Fibroblast of upper back skin (primary cell): Measurements from ENCODE around the gene LDLRAP1.

Experiments used
- DNase-seq: peaks from one replicate; pipeline ENCODE4 v3.0.0-alpha.2; 2013

The LDLRAP1 gene

DNA sequence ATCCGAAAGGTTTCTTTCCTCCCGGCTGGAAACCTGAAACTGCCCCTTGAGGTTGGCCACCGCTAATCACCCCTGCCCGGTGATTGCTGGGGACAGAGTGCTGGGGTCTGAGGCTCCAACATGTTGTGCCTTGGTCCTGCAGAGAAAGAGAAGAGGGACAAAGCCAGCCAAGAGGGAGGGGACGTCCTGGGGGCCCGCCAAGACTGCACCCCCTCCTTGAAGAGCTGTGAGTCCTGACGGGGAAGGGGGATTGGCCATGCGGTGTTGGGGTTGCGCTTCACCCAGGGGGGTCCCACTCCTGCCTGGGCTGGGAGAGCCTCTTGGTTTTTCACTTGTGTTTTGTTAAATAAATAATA, 19.5 kb downstream of the LDLRAP1 start:
- DNase-seq = no peak

DNA sequence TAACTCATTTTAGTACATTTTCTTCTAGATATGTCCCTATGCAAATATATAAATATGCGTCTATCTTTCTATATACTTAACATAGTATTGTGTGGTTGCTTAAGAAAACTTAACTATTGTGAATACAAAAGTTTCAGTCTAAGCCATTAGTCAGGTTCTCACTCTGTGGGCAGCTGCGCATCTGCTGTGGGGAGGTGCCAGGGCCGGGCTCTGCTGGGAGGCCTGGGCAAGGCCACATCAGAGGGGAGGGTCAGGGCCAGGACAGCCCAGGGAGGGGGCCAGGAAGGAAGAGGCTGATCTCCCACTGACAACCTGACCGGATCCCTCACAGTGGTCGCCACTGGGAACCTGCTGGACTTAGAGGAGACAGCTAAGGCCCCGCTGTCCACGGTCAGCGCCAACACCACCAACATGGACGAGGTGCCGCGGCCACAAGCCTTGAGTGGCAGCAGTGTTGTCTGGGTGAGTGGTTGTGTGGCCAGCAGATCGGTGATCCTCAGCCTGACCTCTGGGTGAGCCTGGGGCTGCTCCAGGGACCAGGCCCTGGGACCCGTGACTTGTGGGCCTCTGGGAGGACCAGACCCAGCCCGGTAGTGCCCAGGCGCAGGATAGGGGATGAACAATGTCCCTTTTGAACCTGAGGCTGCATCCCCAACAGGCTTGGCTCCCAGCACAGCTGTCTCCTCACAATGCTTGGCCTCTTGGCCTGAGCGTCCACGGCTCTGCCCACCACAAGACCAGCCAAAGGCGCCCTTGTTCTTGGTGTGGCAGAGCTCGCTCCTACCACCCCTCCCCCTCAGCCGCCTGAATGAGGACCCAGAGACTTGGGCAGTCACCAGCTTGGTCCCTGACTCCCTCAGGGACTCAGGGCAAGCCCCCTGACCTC, 20.2 kb downstream of the LDLRAP1 start:
- no peak for DNase-seq

DNA sequence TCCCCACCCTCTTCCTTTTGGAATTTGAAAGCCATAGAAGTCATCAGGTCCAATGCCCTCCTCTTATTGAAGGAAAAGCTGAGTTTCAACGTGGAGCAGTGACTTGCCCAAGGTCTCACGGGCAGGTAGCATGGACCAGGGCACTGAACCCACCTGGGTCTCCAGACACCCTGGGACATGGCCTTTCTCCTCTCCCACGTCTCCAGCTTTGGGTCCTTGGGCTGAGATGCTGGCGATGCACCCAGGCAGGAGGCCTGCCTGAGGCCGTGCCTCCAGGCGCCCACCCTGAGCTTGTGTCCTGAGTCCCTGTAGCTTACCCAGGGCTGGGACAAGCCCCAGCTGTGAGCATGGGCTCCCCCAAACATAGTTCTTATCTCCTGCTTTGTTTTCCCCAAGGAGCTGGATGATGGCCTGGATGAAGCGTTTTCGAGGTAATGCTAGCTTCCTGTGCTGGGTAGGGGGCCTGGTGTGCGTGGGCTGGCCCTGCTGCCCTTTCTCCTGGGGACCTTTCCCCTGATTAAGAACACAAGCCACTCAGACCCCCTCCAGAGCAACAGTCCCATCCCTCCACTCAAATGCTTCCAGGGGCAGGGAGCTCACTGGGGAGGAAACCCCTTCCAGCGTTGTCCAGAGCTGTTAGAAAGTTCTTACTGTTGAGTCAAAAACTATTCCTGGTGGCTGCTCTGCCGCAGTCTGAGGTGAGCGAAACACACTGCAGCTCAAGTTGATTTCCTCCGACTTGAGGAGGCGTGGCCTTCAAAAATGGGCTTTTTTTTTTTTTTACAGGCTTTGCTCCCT, 21.6 kb downstream of the LDLRAP1 start:
- DNase-seq = peak; percentile 30

DNA sequence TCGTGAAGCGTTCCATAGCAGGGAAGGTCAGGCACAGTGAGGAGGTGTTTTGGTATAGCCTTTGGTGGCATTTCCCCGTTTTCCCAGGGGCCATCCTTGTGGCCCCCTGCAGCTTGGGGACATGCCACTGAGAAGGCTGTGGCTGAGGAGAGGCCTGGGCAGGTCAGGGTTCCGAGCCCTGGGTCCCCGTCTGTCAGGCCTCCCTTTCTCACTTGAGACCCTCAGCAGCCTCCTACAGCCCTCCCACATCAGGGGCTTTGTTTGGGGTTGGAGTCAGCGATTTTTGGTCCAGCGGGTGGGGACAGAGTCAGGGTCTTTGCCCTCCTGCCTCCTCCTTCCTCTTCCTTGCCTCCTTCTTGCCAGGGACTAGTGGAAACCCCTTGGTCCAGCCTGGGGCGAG, 22.2 kb downstream of the LDLRAP1 start:
- no peak for DNase-seq

DNA sequence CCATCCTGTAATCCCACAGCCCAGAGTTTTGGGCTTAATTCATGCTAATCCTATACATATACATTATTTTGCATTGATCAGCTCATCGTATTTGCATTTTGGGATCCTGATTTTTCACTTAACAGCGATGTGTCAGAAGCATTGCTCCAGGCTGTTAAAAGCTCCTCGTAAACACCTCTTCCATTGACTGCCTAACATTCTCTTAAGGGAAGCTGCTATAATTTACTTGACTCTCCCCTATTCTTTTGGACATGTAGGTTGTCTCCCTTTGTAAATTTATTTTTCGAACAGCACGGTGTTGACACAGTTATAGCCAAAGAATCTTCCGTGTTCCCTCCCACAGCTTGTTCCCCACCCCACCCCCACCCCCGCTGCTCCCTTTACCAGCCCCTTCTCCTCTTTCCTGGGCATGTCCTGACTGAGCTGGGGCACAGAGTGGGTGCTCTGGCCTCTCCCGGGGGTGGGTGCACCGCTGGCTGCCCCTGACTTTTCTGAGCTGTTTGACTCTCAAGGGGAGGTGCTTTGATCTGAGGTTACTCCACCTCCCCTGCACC, 22.8 kb downstream of the LDLRAP1 start:
- DNase-seq = no peak

DNA sequence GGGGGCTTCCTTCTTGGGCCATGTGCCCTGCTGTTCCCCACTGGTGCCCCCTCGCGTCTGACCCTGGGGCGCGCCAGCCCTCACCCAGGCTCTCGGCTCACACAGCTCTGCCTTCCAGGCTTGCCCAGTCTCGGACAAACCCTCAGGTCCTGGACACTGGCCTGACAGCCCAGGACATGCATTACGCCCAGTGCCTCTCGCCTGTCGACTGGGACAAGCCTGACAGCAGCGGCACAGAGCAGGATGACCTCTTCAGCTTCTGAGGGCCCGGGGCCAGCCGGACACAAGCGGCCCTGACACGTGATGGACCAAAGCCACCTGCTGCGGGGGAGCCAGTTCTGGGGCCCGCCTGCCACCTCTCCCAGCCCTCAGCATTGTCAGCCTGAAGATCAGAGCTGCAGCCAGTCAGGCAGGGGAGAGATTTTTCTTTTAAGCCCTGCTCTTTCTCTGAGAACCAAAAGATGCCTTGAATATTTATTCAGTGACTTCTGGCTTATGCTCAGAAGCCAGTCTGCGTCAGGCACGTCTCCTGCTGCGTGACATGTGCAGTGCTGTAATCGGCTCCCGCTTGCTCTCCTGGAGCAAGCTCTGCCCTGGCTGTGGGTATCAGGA, 23.4 kb downstream of the LDLRAP1 start:
- DNase-seq = peak; percentile 89

DNA sequence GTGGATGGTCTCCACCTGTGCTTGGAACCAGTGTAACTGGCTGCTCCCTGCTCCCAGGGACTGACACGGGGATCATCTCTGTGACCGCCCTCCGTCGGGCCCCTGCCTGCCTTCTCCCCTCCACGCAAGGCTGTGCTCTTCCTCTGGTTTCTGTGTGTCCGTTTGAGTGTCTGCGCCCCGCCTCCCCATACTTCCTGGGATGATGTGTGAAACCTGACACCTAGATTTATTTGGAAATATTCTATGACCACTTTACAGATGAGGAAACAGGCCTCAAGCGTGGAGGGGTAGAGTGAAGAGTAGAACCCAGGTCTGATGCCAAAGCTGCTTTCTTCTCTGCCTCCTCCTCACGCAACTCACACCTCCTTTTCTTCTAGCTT, 24.3 kb downstream of the LDLRAP1 start:
- peak; percentile 44 for DNase-seq

DNA sequence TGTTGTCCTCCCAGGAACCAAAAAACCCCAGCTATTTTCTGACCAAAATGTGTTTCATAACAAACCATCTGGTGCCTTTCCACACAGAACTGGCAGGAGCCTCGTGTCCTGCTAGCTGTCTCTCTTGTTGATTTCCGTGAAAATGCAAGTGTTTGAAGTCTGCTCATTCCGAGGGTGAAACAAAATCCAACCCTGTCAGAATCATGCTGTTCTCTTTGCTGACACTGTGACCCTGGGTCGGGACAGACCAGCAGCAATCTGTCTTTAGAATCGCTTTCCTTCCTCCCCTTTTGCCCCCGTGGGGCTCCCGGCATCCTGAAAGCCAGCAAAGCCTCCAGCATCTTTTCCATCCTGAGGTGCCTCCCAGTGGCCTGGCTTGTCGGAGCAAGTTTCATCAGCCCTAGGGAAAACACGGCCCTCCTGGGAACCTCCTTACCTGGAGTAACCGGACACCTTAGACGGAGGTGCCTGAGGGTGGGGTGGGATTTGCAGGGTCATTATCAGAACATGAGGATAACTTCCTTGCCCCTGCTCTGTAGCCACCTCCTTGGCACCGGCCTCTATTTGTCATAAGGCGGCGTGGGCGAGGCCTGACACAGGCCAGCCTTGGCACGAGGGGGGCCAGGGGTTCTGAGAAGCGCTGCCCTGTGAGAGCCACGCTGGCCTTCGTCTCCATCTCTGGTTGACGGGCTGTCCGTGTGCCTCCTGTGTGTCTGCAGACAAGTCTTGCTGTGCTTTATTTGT, 24.9 kb downstream of the LDLRAP1 start:
- DNase-seq = peak; percentile 55

DNA sequence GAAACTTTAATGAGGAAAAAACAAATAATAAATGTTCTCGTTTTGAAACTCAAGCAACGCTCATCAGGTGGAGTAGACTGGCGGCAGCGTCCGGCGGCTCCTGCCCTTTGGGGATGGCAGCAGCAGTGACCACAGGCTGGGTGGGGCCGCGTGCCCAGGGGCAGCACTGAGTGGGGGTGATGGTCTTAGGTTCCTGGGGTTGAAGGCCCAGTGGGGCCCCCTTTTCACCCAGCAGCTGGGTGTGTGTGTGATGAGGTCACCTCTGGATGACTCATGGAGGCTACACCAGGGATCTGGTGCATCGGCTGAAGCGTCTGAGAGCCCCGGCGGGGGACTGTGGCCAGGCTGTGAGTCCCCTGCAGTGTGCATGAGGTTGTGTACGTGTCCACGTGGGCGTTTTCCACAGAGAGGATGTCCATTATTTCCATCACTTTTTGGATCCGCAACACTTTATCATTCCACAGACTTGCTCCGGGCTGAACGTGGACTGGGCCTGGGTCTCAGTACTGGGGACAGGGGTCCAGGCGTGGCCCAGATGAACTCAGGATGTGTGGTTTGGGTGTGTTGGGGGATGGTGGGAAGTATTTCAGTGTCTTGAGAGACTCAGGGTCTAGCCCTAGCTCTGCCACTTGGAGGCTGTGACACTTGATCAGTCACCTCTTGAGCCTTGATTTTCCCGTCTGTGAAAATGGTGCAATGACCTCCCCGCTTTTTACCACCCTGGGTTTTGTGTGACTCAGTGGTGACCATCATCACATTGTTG, 25.6 kb downstream of the LDLRAP1 start:
- DNase-seq = peak; percentile 85

DNA sequence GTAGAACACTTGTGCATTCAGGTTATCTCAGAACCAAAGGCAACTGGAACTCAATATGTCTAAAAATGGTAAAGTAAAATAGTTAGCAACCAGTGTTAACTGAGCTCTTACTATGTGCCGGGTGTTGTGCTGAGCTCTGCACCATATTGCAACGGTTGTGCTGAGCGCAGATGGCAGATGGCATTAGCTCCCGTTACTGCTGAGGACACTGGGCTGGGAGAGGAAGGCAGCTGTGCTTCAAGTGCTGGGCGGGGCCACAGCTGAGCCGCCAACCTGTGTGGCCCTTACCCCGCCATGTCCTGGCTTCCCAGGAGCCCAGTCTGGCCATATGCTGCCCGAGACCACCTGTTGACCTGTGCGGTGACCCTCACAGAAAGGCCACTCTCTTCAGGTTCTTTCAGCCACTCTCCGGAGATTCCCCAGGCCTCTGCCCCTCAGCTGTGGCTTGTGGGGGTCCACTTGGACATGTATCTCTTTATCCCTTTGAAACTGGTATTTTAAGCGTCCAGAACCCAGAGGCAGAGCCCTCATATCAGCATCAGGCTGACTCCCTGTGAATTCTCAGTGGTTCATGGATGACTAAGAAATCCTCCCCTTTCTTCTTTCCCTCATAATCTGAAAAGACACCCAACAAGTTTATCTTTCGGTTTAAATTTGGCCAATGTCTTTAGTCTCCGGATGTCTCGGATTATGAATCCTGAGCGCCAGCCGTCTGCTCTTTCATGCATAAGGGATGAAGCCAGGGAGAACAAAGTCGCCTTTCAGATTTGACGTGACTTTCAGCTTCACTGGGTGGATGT, 26.4 kb downstream of the LDLRAP1 start:
- DNase-seq = peak; percentile 19

DNA sequence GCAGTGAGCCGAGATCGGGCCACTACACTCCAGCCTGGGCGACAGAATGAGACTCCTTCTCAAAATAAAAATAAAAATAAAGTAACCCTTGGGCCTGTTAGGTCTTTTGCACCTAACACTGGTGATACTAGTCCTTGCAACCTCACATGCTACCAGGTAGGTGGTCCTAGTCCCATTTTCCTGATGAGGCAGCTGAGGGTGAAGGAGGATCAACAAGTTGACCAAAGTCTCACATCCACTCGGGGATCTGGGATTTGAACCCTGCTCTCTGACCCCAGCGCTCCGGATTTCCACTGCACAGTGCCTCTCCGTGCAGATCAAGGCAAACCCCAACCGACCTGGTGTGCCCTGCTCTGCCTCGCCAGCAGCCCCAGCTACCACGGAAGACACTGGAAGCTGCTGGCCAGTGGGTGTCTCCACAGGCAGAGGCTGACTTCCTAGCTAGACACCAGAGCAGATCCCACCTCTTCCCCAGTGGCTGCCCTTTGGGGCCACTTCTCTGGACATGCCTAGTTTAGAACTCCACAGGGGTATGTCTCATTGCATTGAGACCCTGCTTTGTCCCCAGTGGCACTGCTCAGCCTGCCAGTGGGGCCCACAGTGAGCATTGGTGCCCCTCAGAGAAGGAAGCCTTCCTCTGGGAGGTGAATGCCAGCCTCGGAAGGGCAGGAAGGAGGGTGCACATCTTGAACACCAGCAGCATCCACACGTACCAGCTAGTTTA, 27.6 kb downstream of the LDLRAP1 start:
- no peak for DNase-seq

DNA sequence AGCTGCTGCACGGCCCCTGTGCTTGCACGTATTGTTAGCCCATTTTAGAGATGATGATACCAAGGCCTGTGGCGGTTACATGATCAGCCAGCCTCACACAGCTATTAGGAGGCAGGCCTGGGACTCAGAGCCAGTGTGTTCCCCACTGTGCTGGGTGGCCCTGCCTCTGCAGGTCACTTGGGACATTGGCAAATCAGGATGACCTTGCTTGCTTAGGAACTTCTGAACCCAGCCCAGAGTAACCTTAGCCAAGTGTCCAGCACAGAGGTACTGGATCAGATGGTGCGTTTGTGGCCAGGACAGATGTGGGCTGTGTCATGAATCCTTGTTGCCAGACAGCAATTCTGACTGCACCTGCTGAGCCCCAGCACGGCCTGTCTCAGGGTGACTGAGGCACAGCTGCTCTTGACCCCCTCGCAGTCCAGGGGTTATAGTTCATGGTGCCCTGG, 28.1 kb downstream of the LDLRAP1 start:
- DNase-seq = no peak

DNA sequence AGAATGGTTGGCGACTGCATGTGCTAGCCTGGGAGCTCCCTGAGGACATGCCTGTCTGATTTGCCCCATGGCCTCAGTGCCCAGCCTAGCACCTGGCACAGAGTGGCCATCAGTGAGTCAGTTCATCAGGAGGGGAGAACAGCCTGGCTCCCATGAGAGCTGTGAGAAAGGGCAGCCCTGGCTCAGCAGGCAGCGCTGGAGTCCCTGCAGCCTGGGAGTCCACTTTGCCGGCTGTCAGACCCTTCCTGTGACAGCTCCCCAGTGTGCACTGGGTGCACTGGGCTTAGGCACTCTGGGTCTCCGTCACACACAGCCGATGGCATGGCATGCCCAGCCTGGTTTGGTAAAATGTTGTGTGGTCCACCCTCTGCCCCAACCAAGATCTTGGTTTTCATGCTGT, 28.7 kb downstream of the LDLRAP1 start:
- DNase-seq = no peak

DNA sequence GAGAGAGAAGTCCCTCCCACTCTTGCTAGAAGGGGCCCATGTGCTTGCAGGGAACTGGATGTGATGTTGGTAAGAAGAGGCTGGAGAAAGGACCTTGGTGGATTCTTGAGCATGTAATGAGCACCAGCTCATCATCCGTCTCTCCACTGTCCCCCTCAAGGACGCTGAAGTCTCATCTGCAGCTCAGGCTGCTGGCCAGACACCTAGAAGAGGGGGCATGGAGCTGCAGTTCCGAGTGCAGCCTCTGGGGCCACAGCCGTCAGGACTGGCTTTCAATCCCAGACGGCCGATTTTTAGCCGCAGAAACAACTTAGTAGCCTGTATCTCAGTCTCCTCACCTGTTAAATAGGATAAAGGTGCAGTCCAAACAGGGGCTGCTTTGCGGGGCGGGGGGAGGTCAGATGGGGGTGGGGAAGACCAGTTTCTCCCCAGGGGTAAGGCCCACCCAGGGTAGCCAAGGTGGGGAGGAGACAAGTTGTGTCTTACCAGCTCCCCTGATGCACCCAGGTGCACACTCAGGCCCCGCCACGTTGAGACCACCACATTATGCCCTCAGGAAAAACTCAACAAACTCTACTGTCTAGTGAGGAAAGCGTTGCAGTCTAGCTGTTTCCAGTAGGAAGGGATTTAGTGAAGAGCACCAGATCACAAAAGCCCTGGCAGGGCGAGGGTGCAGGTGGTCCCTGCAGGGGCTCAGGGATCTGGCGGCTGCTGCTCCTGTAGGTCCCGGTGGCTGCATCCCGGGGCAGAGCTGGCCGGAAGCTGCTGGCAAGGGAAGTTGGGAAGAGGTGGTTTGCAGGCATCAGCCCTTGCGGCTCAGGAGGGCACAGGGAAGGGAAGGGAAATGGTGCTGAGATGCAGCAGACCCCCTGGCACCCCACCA, 29.5 kb downstream of the LDLRAP1 start:
- DNase-seq = peak; percentile 35

DNA sequence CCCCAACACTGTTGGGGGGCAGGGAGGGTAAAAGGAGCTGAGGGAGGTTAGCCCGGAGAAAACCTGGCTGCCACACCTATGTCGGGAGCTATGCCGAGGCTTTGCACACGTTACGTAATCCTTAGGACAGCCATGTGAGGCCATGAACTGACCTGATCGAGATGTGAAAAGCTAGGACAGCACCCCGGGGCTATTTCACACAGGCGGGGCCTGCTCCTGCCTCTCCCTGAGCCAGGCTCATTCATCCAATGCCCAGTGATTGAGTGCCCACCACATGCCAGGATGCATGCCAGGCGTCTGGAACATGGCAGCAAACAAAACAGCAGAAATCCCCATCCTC, 30.2 kb downstream of the LDLRAP1 start:
- DNase-seq = no peak

DNA sequence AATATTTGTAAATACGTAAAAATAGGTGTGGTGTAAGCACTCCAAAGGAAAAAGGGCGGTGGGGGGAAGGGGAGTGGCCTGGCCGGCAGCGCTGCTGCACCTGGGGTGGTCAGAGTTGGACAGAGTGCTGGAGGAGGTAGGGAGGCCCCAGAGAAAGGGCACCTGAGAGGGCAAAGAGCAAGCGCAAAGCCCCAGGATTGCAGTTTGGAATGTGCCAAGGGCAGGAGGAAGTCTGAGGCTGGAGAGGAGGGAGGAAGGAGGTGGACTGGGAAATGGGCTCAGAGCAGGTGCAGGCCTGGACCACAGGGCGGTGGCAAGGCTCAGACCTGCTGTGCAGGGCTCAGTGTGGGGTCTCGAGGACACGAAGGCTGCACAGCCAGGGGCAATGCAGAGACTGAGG, 30.6 kb downstream of the LDLRAP1 start:
- DNase-seq = no peak

DNA sequence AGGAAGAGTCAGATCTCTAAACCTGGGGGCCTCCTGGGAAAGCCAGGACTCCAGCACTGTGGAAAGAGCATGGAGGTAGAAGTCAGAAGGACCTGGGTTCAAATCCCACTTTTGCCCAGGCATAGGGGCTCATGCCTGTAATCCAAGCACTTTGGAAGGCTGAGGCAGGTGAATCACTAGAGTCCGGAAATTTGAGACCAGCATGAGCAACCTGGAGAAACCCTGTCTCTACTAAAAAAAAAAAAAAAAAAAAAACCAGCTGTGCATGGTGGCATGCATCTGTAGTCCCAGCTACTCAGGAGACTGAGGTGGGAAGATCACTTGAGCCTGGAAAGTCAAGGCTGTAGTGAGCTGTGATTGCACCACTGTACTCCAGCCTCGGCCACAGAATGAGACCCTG, 31.8 kb downstream of the LDLRAP1 start:
- DNase-seq = no peak

DNA sequence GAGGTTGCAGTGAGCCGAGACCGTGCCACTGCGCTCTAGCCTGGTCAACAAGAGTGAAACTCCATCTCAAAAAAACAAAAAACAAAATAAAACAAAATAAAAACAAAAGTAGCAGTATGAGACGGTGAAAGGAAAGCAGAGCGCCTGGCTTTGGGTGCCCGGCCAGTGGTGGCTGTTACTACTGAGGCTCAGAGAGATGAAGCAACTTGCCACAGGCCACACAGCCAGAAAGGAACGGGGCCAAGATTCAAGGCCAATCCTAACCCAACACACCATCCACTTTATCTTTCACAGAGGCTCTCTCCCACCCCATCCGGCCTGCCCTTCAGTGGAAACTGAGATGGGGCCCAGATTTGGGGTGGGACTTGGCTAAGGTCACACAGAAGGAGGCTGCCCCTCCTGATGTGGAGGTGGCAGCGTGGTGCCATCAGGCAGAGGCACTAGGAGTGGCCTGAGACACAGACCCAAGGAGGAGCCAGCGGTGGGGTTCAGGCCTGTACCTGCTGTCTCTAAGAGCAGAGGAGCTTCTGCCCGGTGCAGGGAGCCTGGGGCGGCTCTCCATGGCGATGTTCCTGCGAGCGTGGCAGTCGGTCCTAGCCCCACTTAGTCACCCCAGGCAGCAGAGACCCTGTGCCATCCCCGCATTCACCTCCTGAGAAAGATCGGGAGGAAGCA, 33.2 kb downstream of the LDLRAP1 start:
- DNase-seq = no peak
